GM19238 (cell line): Measurements from ENCODE around the gene GNAZ.

Experiments
- DNase-seq: peaks from one replicate; pipeline ENCODE4 v3.0.0; 2011; ENCODE audit warnings: low spot score; ENCODE audit not compliant: insufficient read length

GNAZ gene

GRCh38 chr22:23117891-23118646 is 47.8 kb downstream of the GNAZ start:
- no peak for DNase-seq

GRCh38 chr22:23118647-23119493 is 48.6 kb downstream of the GNAZ start:
- DNase-seq = no peak

GRCh38 chr22:23119494-23120414 is 49.4 kb downstream of the GNAZ start:
- peak; percentile 39 for DNase-seq

- DNase-seq = no peak
Observed at GRCh38 chr22:23120415-23120899, 50.1 kb downstream of the GNAZ start.

- DNase-seq = no peak
Observed at GRCh38 chr22:23121000-23121421, 50.7 kb downstream of the GNAZ start.

- no peak for DNase-seq
Observed at GRCh38 chr22:23121424-23121823, 51.1 kb downstream of the GNAZ start.

GRCh38 chr22:23122216-23122957 is 52.1 kb downstream of the GNAZ start:
- no peak for DNase-seq

GRCh38 chr22:23122992-23123803 is 52.9 kb downstream of the GNAZ start:
- no peak for DNase-seq

- no peak for DNase-seq
Observed at GRCh38 chr22:23123804-23124254, 53.5 kb downstream of the GNAZ start.

- DNase-seq = no peak
Observed at GRCh38 chr22:23124611-23125511, 54.5 kb downstream of the GNAZ start.

GRCh38 chr22:23125512-23126103 is 55.3 kb downstream of the GNAZ start:
- no peak for DNase-seq

- no peak for DNase-seq
Observed at GRCh38 chr22:23126165-23127054, 56.1 kb downstream of the GNAZ start.

- no peak for DNase-seq
Observed at GRCh38 chr22:23127055-23127756, 56.9 kb downstream of the GNAZ start.

- no peak for DNase-seq
Observed at GRCh38 chr22:23127788-23128187, 57.5 kb downstream of the GNAZ start.

GRCh38 chr22:23128269-23129108 is 58.2 kb downstream of the GNAZ start:
- DNase-seq = peak; percentile 78

- no peak for DNase-seq
Observed at GRCh38 chr22:23129149-23129548, 58.8 kb downstream of the GNAZ start.
